Measurements from ENCODE around the gene CHRNA5.

DNA sequence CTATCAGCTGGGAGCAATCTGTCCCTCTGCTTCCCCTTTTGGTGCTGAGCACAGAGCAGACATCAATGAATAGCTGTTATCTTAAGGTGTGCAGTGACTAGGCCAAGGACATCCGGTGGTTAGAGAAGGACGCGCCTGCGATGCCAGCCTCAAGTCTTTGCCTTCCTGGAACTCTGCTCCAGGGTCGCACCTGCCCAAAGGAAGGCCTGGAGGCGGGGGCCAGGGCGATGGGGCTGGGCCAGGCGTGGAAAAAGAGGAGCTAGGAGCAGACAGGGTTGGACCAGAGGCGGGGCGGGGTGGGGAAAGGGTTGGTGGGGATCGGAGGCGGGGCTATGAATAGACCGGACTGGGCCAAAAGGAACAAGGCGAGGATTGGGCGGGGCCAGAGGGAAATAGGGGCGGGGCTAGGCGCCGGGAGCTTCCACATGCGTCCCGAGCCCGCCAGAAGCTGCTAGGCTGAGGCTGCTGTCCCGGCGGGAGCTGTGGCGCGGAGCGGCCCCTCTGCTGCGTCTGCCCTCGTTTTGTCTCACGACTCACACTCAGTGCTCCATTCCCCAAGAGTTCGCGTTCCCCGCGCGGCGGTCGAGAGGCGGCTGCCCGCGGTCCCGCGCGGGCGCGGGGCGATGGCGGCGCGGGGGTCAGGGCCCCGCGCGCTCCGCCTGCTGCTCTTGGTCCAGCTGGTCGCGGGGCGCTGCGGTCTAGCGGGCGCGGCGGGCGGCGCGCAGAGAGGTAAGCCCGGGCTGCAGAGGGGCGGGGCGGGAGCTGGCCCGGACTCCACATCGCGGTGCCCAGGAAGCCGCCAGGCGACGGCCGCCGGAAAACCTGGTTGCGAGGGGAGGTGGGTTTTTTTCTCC is at the start of gene CHRNA5:
- TF ChIP-seq, protein P1, sequence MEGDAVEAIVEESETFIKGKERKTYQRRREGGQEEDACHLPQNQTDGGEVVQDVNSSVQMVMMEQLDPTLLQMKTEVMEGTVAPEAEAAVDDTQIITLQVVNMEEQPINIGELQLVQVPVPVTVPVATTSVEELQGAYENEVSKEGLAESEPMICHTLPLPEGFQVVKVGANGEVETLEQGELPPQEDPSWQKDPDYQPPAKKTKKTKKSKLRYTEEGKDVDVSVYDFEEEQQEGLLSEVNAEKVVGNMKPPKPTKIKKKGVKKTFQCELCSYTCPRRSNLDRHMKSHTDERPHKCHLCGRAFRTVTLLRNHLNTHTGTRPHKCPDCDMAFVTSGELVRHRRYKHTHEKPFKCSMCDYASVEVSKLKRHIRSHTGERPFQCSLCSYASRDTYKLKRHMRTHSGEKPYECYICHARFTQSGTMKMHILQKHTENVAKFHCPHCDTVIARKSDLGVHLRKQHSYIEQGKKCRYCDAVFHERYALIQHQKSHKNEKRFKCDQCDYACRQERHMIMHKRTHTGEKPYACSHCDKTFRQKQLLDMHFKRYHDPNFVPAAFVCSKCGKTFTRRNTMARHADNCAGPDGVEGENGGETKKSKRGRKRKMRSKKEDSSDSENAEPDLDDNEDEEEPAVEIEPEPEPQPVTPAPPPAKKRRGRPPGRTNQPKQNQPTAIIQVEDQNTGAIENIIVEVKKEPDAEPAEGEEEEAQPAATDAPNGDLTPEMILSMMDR (IDR thresholded peaks at IDR 0.05) = no peak
- peak in 2 of 4 donors; percentile 46 to 79 for TF ChIP-seq POLR2AphosphoS5 (IDR thresholded peaks at IDR 0.05)

Measured in sigmoid colon (tissue), 4 donors.